Measurements from ENCODE around the gene METRN.

- TF ChIP-seq CTCF (conservative IDR thresholded peaks at IDR 0.05 in 1 of 2, IDR thresholded peaks at IDR 0.05 in 1 of 2; ENCODE audit: low read depth in 1 of 2, low read length in 2 of 2), result no peak
- no peak for TF ChIP-seq EZH2 (IDR thresholded peaks at IDR 0.05; ENCODE audit: low read length, missing control alignments)
Measured at GRCh38 chr16:683396-684070, 31.4 kb upstream of the METRN start.

All from fibroblast of lung (primary cell).